ENCODE results near the gene PHPT1. TPM values are rescaled to one million over a fixed set of nuclear protein-coding genes. Genes with fewer than 3 reads are reported as not detected.
A peak's percentile ranks its signal among the peaks of the same experiment; 100 is the strongest.
"Not testable (repeated sequence)": the region's sequence is repeated elsewhere in the genome, so short reads cannot be mapped to it uniquely, and the experiment has no call there.

Gene PHPT1
- total and polyA plus RNA-seq, 8 donors, result 66.1 to 151 (median 100) TPM

DNA sequence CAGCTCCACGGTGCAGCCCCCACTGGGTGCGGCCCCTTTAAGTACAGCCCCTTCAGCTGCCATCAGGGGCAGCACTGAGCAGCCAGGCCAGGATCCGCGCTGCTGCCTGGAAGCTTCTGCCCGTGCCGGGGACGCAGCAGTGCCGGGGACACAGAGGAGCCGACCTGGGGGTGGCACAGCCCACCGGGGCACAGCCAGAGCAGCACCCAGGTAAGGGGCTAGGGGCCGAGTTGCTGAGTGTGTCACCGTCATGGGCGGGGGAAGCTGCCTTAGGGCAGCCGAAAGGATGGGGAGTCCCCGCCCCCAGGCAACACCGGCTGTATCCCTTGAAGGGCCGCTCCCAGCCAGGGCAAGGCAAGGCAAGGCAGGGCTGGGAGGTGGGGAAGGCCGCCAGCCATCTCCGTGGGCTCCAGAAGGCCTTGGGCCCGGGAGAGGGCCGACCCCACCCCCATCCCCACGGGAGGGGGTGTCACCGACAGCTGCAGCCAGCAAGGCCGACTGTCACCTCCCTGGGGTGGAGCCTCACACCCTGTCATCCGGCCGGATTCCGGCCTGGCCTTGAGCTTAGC is 6.7 kb upstream of the PHPT1 start, which contains the start of gene AJM1:
Gene AJM1 (plus strand): TSS at position 99 of the 569 bp plus-strand sequence. CDS start 1,937 bp downstream, outside the sequence.
- intact Hi-C loops (cut with DNase I); H3K27ac ChIP-seq; H3K9me3 ChIP-seq: not testable (repeated sequence)
- DNase-seq (peak; percentile 69 to 91 (median 78)), ATAC-seq (peak; percentile 78)
- Histone ChIP-seq H3K4me3 (peak within 1 kb of the TSS; percentile 14 to 46), H3K4me1 (peaks cover 25 to 51% of the 10 kb centered on the region in 2 donors), H3K27me3 (peaks cover 33 to 49% of the 10 kb centered on the region in 2 donors), H3K36me3 (peaks cover 0 to 36% of the 10 kb centered on the region in 2 donors)
- TF ChIP-seq, protein P1, sequence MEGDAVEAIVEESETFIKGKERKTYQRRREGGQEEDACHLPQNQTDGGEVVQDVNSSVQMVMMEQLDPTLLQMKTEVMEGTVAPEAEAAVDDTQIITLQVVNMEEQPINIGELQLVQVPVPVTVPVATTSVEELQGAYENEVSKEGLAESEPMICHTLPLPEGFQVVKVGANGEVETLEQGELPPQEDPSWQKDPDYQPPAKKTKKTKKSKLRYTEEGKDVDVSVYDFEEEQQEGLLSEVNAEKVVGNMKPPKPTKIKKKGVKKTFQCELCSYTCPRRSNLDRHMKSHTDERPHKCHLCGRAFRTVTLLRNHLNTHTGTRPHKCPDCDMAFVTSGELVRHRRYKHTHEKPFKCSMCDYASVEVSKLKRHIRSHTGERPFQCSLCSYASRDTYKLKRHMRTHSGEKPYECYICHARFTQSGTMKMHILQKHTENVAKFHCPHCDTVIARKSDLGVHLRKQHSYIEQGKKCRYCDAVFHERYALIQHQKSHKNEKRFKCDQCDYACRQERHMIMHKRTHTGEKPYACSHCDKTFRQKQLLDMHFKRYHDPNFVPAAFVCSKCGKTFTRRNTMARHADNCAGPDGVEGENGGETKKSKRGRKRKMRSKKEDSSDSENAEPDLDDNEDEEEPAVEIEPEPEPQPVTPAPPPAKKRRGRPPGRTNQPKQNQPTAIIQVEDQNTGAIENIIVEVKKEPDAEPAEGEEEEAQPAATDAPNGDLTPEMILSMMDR (IDR thresholded peaks at IDR 0.05), result peak; percentile 86 to 90

DNA sequence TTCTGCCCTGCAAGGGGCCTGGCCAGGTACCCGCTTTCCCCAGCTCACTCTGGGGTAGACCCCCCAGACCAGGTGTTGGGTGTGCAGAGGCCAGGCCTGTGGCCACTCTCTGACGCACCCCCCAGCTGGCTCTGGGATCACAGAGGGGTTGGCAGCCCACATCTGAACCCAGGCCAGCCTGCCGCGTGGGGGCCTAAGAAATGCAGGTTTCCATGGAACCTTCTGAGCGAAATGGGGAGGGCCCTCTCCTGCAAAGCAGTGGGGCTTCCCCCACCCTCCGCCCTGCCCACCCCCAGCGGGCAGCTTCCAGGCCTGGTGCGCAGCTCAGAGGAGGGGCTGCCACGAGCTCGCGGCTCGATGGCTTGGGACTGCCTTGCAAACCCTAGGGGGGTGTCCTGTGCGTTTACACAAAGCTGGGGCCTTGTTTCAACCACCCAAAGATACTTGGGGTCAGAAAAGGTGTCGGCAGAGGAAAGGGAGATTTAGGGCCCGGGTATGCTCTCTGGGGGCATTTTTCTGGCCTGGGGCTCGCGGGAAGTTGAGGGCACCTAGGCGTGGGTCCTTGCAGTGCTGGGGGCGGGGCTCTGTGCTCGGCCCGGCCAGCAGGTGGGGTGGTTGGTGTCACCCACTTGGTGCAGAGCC is 5.9 kb upstream of the PHPT1 start:
- Histone ChIP-seq H3K27me3 (peaks cover 33 to 58% of the 10 kb centered on the region in 2 donors), H3K4me1 (peaks cover 25 to 59% of the 10 kb centered on the region in 2 donors), H3K36me3 (peaks cover 0 to 28% of the 10 kb centered on the region in 2 donors)
- intact Hi-C loops (cut with DNase I); ATAC-seq; H3K27ac ChIP-seq; H3K4me3 ChIP-seq; H3K9me3 ChIP-seq; DNase-seq: not testable (repeated sequence)

DNA sequence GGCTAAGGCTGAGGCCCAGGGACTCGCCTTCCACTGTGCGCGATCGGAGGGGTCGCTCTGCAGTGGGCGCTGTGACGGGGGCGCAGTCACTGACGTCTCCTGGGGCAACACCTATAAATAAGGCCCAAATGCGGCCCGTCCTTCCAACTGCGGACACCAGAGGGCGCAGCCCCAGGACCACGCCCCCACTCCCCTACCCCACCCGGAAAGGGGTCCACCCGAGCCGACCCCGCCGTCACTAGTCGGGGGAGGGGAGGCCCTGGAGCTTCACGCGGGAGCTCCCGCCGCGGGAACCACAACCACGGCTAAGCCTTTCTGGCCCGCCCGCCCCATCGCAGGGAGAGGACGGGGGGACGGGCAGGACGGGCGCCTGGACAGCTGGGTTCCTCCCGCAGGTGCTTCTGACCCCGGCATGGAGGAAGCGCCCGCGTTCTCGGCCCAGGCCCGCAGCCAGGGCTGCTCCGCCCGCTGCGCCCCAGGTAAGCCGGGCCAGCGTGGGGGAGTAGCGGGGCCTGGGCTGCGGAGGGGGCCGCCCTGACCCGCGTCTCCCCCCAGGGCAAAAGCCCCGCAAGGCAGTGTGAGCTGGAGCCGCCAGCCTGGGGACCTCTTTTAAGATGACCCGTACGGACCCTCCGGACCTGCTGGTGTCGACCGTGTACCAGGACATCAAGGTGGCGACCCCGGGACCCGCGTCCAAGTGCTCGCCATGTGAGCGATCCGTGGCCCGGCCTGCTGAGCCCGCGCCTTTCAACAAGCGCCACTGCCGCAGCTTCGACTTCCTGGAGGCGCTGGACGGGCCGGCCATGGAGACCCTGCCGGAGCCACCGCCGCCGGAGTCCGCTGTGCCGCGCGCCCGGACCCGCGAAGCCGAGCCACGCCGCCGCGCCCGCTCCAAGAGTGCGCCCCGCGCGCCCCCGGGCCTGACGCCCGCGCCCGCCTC is 5.1 kb upstream of the PHPT1 start:
- peaks cover 33 to 61% of the 10 kb centered on the region in 2 donors for H3K27me3 ChIP-seq
- H3K9me3 ChIP-seq; H3K27ac ChIP-seq; intact Hi-C loops (cut with DNase I); H3K4me3 ChIP-seq; DNase-seq; ATAC-seq: not testable (repeated sequence)
- H3K36me3 ChIP-seq, result peaks cover 0 to 20% of the 10 kb centered on the region in 2 donors
- TF ChIP-seq, protein P1 (IDR thresholded peaks at IDR 0.05), result peak; percentile 58 to 74
- peaks cover 25 to 62% of the 10 kb centered on the region in 2 donors for H3K4me1 ChIP-seq

DNA sequence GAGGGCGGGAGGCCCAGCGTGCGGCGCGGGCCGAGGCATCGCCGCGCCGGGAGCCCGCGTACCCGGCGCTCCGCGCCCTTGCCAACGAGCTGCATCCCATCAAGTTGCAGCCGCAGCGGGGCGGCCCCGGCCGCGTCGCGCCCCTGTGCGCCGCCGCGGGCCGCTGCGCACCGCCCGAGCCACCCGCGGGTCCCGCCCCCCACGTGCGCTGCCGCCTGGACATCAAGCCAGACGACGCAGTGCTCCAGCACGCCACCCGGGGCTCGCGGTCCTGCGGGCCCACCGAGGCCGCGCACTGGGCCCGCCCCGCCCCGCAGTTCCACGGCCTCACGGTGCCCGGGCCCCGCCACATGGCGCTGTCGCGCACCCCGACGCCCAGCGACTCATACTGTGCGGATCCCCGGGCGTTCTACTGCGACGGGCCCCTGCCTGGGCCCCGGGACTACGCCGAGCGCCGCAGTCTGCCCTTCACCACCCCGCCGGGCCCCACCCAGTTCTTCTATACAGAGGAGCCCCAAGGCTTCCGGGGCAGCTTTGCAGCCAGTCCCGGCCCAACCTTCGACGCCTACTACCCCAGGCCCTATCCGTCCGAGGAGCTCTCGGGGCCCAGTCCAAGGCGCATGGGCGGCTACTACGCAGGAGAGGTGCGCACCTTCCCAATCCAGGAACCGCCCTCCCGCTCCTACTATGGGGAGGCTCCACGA is 4.3 kb upstream of the PHPT1 start:
- Histone ChIP-seq H3K4me3 (no peak overlapping the region), H3K27ac (no peak overlapping the region), H3K4me1 (peaks cover 29 to 67% of the 10 kb centered on the region in 2 donors), H3K9me3 (no peaks in the 10 kb centered on the region), H3K36me3 (peaks cover 0 to 12% of the 10 kb centered on the region in 2 donors), H3K27me3 (peaks cover 33 to 61% of the 10 kb centered on the region in 2 donors)
- TF ChIP-seq, protein P1 (IDR thresholded peaks at IDR 0.05), result no peak
- intact Hi-C loops (cut with DNase I), result no loop called here
- DNase-seq, result no peak
- no peak for ATAC-seq
